Activated CD4-positive, alpha-beta memory T cell treated with anti-CD3 and anti-CD28 coated beads for 36 hours (primary cell): ENCODE measurements around the gene BST1. TPM values are rescaled to one million over a fixed set of nuclear protein-coding genes. Genes with fewer than 3 reads are reported as not detected.

Experiments used
- CTCF ChIA-PET: fragments of 350-600 bp; sonication (Branson Sonifier 250); formaldehyde crosslinking; loops from one replicate; lab custom pipeline; 2021; ENCODE audit warnings: antibody characterized with exemption, inconsistent platforms; lab: Charles Lee
- POLR2A ChIA-PET: fragments of 350-600 bp; sonication (Branson Sonifier 250); formaldehyde crosslinking; loops from one replicate; lab custom pipeline; 2021; ENCODE audit warnings: antibody characterized with exemption; lab: Charles Lee
- DNase-seq: peaks from one replicate; pipeline ENCODE4 v3.0.0-alpha.2; 2020
- H3K27ac Mint-ChIP-seq: one replicate; pipeline ENCODE4 v1.8.0; 2021; ENCODE audit warnings: mixed read lengths
- H3K27me3 Mint-ChIP-seq: one replicate; pipeline ENCODE4 v1.8.0; 2021; ENCODE audit warnings: mixed read lengths
- H3K36me3 Mint-ChIP-seq: one replicate; pipeline ENCODE4 v1.8.0; 2021; ENCODE audit warnings: mixed read lengths
- H3K4me1 Mint-ChIP-seq: one replicate; pipeline ENCODE4 v1.8.0; 2021; ENCODE audit warnings: low read depth, mixed read lengths
- H3K4me3 Mint-ChIP-seq: one replicate; pipeline ENCODE4 v1.8.0; 2021; ENCODE audit warnings: mild to moderate bottlenecking, mixed read lengths
- H3K9me3 Mint-ChIP-seq: one replicate; pipeline ENCODE4 v1.8.0; 2021; ENCODE audit warnings: mixed read lengths
- intact Hi-C: fragments of 100-400 bp; cut with micrococcal nuclease; formaldehyde crosslinking; loops from one replicate; pipeline ENCODE4 v1.15.1; 2023
- total RNA-seq, 2 experiments: library from RNA; stranded (reverse); gene quantifications; one replicate each; pipeline ENCODE4 v1.2.3, GENCODE V29; 2021

The BST1 gene
- total RNA-seq, 2 experiments from 2014 or later: 0.19 to 0.67 TPM

DNA sequence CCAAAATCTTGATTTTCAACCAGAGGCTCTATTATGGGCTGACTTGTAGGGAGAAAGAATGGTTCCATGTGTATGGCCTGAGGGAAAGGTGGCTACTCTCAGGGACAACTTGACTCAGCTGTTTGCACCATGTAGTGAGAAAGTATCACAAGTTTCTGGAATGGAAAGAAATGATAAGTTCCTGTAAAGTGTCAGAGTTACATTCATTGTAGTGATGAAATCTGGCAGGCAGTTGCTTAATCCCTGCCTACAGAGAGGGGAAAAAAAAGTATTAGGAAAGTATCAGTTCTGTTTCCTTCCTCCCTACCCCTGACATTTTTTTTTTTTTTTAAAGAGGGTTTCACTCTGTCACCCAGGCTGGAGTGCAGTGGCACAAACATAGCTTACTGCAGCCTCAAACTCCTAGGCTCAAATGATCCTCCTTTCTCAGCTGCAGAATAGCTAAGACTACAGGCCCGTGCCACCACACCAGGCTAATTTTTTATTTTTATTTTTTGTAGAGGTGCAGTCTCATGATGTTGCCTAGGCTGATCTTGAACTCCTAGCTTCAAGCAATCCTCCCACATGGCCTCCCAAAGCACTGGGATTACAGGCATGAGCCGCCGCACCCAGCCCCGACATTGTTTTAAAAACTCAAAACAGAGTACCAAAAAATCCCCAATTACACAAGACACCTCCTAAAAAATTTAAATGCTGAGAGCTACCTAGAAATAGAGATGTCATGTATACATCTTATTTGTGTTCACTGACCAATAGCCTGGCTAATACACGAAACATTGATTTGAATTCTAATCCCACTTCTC is 42.9 kb upstream of the BST1 start:
- Mint-ChIP-seq H3K27ac (peak overlapping the region; percentile 11), H3K4me3 (no peak overlapping the region), H3K4me1 (peaks cover 32% of the 10 kb centered on the region), H3K36me3 (peaks cover 5% of the 10 kb centered on the region), H3K9me3 (no peaks in the 10 kb centered on the region), H3K27me3 (no peaks in the 10 kb centered on the region)
- ChIA-PET CTCF (interaction anchor here (0.6 to 2.1 kb wide), 5 partner anchors 21 to 730 kb away, joined by 3 to 7 read pairs (median 3); partner anchors contain the start of gene FAM200B), POLR2A (interaction anchor here (0.7 kb wide), 1 partner anchor 235 kb away, joined by 3 read pairs; no protein-coding TSS in a partner anchor)
- intact Hi-C loops: loop anchor here (1.0 to 10.0 kb wide), 5 partner anchors 21 to 2005 kb away; partner anchors contain the start of genes FAM200B and TAPT1
- DNase-seq: peak; percentile 13

GRCh38 chr4:15665753-15666365 is 37.0 kb upstream of the BST1 start:
- Mint-ChIP-seq H3K27ac (no peak overlapping the region), H3K4me3 (no peak overlapping the region), H3K27me3 (no peaks in the 10 kb centered on the region), H3K9me3 (no peaks in the 10 kb centered on the region), H3K4me1 (peaks cover 11% of the 10 kb centered on the region), H3K36me3 (peaks cover 6% of the 10 kb centered on the region)
- intact Hi-C loops: no loop called here
- DNase-seq: no peak
- POLR2A ChIA-PET: no interaction called here
- CTCF ChIA-PET: interaction anchor here (0.6 to 2.1 kb wide), 2 partner anchors 16 to 257 kb away, joined by 3 to 4 read pairs; no protein-coding TSS in a partner anchor

DNA sequence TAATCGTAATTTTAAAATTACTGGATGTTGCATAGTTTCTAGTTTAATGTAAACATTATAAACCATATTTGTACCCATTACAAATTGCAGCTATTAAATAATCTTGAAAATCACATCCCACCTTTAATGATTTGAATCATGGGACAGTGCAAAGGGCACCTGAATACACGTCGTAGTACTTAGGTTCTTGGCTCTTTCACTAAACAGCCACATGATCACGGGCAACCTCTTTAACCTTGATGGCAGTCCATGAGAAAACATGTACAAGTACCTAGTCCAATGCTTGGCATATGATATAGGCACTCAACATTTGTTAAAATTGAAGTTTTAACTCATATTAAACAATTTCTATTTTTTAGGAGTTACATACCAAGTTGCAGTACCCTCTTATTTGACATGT is 35.9 kb upstream of the BST1 start:
- H3K4me1 Mint-ChIP-seq: peaks cover 6% of the 10 kb centered on the region
- H3K36me3 Mint-ChIP-seq: peaks cover 6% of the 10 kb centered on the region
- no peaks in the 10 kb centered on the region for H3K27me3 Mint-ChIP-seq
- no peak overlapping the region for H3K4me3 Mint-ChIP-seq
- ChIA-PET POLR2A (no interaction called here), CTCF (interaction anchor here (2.1 kb wide), 1 partner anchor 17 kb away, joined by 4 read pairs; no protein-coding TSS in a partner anchor)
- no peak overlapping the region for H3K27ac Mint-ChIP-seq
- DNase-seq: no peak
- no peaks in the 10 kb centered on the region for H3K9me3 Mint-ChIP-seq
- intact Hi-C loops: no loop called here

GRCh38 chr4:15668566-15669435 is 34.1 kb upstream of the BST1 start:
- no peak overlapping the region for H3K4me3 Mint-ChIP-seq
- intact Hi-C loops: no loop called here
- no peak overlapping the region for H3K27ac Mint-ChIP-seq
- no peaks in the 10 kb centered on the region for H3K9me3 Mint-ChIP-seq
- peaks cover 6% of the 10 kb centered on the region for H3K4me1 Mint-ChIP-seq
- peaks cover 6% of the 10 kb centered on the region for H3K36me3 Mint-ChIP-seq
- no peaks in the 10 kb centered on the region for H3K27me3 Mint-ChIP-seq
- CTCF ChIA-PET: no interaction called here
- POLR2A ChIA-PET: interaction anchor here (0.6 kb wide), 1 partner anchor 13 kb away, joined by 3 read pairs; the partner anchor contains the start of gene FBXL5
- no peak for DNase-seq

DNA sequence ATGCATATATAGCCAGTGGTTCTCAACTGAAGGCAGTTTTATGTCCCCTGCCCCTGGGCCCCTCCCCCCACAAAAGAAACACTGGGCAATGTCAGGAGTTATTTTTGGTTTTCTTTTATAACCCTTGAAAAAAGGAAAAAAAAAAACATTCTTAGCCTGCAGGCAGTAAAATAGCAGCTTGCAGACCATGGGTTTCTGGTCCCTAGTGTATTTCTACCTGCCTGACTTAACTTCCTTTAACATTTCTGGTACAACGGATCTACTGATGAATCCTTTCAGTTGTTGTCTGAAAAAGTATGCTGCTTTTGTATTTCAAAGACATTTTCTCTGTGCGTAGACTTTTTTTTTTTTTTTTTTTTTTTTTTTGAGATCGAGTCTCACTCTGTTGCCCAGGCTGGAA is 32.3 kb upstream of the BST1 start:
- Mint-ChIP-seq H3K4me1 (peaks cover 6% of the 10 kb centered on the region), H3K9me3 (no peaks in the 10 kb centered on the region), H3K4me3 (no peak overlapping the region), H3K27ac (no peak overlapping the region), H3K36me3 (peaks cover 6% of the 10 kb centered on the region), H3K27me3 (no peaks in the 10 kb centered on the region)
- POLR2A ChIA-PET: no interaction called here
- no peak for DNase-seq
- intact Hi-C loops: no loop called here
- CTCF ChIA-PET: no interaction called here

DNA sequence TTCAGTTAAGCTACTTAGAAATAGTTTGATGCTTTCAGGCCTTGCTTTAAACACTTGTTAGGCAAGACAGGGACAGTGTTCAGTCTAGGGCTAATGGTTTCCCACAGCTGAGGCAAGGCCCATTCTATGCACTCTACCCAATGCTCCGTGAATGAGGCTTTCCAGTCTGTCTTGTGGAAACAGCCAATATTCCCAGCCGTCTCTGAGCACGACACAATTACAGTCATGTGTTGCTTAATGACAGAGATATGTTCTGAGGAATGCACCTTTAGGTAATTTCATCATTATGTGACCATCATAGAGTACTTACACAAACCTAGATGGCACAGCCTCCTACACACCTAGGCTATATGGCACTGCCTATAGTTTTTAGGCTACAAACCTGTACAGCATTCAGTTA is 30.8 kb upstream of the BST1 start:
- DNase-seq: no peak
- H3K9me3 Mint-ChIP-seq: no peaks in the 10 kb centered on the region
- no peaks in the 10 kb centered on the region for H3K36me3 Mint-ChIP-seq
- intact Hi-C loops: no loop called here
- CTCF ChIA-PET: no interaction called here
- POLR2A ChIA-PET: interaction anchor here (1.0 kb wide), 1 partner anchor 9 kb away, joined by 3 read pairs; no protein-coding TSS in a partner anchor
- no peaks in the 10 kb centered on the region for H3K4me1 Mint-ChIP-seq
- no peak overlapping the region for H3K4me3 Mint-ChIP-seq
- H3K27ac Mint-ChIP-seq: no peak overlapping the region
- H3K27me3 Mint-ChIP-seq: no peaks in the 10 kb centered on the region

DNA sequence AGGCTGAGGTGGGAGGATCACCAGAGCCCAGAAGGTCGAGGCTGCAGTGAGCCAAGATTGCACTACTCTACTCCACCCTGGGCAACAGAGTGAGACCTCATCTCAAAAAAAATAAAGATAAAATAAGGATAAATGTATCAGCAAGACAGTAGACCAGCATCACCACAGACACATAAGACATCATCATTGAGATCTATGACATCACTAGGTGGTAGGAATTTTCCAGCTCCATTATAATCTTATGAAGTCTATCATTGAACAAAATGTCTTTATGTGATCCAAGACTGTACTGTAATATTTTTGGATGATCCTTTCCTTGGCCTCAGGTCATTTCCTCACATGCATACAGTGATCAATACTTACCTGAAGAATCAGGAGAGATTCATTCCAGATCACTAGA is 29.5 kb upstream of the BST1 start:
- CTCF ChIA-PET: no interaction called here

DNA sequence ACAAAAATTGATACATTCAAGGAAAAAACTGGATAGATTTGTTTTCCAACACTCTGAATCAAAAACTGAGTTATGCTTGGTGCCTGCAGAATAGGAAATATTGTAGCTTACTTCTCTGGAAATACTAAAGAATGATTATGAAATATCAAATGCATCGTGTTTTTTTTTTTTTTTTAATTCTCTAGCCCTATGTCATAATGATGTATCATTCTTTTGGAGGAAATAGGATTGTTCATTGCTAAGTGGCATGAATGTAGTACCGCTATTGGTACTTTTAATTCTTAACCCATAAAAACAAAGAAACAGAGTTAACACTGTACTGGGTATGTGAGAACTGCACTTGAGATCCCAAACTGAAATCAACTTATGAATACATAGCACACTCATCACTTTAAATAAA is 28.8 kb upstream of the BST1 start:
- Mint-ChIP-seq H3K4me3 (no peak overlapping the region), H3K4me1 (peaks cover 3% of the 10 kb centered on the region), H3K36me3 (peaks cover 3% of the 10 kb centered on the region), H3K27ac (no peak overlapping the region), H3K27me3 (no peaks in the 10 kb centered on the region), H3K9me3 (no peaks in the 10 kb centered on the region)
- POLR2A ChIA-PET: no interaction called here
- DNase-seq: no peak
- CTCF ChIA-PET: no interaction called here
- intact Hi-C loops: no loop called here

More for the DNA sequence above, 29.5 kb upstream of the BST1 start:
- H3K27me3 Mint-ChIP-seq: no peaks in the 10 kb centered on the region
- intact Hi-C loops: no loop called here
- H3K9me3 Mint-ChIP-seq: no peaks in the 10 kb centered on the region
- H3K36me3 Mint-ChIP-seq: peaks cover 3% of the 10 kb centered on the region
- no peak overlapping the region for H3K4me3 Mint-ChIP-seq
- DNase-seq: no peak
- H3K27ac Mint-ChIP-seq: no peak overlapping the region
- POLR2A ChIA-PET: no interaction called here
- H3K4me1 Mint-ChIP-seq: peaks cover 3% of the 10 kb centered on the region

DNA sequence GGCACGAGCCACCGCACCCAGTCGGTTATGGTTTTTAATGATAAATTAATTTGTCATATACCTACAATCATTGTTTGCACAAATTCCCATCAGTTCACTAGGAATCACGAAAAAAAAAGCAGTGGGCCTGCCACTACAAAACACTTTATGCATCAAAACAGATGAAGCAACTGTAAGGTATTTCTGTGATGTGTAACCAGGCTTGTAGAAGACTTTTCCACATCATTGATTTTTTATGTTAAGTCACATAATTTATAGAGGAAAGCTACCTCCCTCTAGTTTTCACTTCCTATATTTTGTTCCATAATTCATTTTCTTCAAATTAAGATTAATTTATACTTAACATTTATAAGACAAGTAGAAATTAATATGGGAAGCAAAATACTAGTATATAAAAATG is 27.9 kb upstream of the BST1 start:
- no peak overlapping the region for H3K4me3 Mint-ChIP-seq
- peaks cover 3% of the 10 kb centered on the region for H3K36me3 Mint-ChIP-seq
- H3K27ac Mint-ChIP-seq: no peak overlapping the region
- intact Hi-C loops: no loop called here
- ChIA-PET CTCF (interaction anchor here (1.1 to 1.6 kb wide), 2 partner anchors 13 to 25 kb away, joined by 4 read pairs; no protein-coding TSS in a partner anchor), POLR2A (no interaction called here)
- no peaks in the 10 kb centered on the region for H3K27me3 Mint-ChIP-seq
- no peaks in the 10 kb centered on the region for H3K9me3 Mint-ChIP-seq
- DNase-seq: no peak
- peaks cover 8% of the 10 kb centered on the region for H3K4me1 Mint-ChIP-seq

GRCh38 chr4:15675356-15675755 is 27.5 kb upstream of the BST1 start:
- intact Hi-C loops: no loop called here
- POLR2A ChIA-PET: no interaction called here
- no peak overlapping the region for H3K4me3 Mint-ChIP-seq

DNA sequence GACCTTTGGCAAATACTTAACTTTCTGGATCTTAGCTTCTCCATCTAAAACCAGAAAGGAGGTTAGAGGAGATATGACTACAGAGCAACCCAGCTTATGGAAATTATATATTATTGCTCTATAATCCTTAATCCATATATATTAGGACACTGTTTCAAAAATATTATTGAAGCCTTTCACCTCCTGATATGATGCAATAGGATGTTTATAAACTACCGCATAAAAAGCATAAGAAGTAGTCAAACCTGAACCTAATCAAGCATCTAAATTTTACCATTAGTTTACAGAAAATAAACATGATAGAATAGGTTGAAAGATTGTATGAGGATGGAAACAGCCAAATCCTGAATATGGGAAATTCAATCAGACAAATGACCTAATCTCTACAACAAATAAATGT is 26.8 kb upstream of the BST1 start:
- Mint-ChIP-seq H3K4me1 (peaks cover 10% of the 10 kb centered on the region), H3K27ac (no peak overlapping the region), H3K9me3 (no peaks in the 10 kb centered on the region), H3K36me3 (peaks cover 3% of the 10 kb centered on the region), H3K4me3 (no peak overlapping the region), H3K27me3 (no peaks in the 10 kb centered on the region)
- intact Hi-C loops: no loop called here
- ChIA-PET CTCF (interaction anchor here (1.1 to 1.6 kb wide), 2 partner anchors 14 to 26 kb away, joined by 4 read pairs; no protein-coding TSS in a partner anchor), POLR2A (no interaction called here)
- no peak for DNase-seq

More at GRCh38 chr4:15675356-15675755, 27.5 kb upstream of the BST1 start:
- no peaks in the 10 kb centered on the region for H3K27me3 Mint-ChIP-seq
- H3K36me3 Mint-ChIP-seq: peaks cover 3% of the 10 kb centered on the region
- peaks cover 10% of the 10 kb centered on the region for H3K4me1 Mint-ChIP-seq
- no peak overlapping the region for H3K27ac Mint-ChIP-seq
- CTCF ChIA-PET: interaction anchor here (1.1 to 1.6 kb wide), 2 partner anchors 13 to 26 kb away, joined by 4 read pairs; no protein-coding TSS in a partner anchor
- DNase-seq: no peak
- H3K9me3 Mint-ChIP-seq: no peaks in the 10 kb centered on the region
